8988T (cell line): ENCODE data around the gene HSPA12B.

ENCODE experiments used
- DNase-seq: peaks from one replicate; pipeline ENCODE4 v3.0.0; 2011

Gene HSPA12B

DNA sequence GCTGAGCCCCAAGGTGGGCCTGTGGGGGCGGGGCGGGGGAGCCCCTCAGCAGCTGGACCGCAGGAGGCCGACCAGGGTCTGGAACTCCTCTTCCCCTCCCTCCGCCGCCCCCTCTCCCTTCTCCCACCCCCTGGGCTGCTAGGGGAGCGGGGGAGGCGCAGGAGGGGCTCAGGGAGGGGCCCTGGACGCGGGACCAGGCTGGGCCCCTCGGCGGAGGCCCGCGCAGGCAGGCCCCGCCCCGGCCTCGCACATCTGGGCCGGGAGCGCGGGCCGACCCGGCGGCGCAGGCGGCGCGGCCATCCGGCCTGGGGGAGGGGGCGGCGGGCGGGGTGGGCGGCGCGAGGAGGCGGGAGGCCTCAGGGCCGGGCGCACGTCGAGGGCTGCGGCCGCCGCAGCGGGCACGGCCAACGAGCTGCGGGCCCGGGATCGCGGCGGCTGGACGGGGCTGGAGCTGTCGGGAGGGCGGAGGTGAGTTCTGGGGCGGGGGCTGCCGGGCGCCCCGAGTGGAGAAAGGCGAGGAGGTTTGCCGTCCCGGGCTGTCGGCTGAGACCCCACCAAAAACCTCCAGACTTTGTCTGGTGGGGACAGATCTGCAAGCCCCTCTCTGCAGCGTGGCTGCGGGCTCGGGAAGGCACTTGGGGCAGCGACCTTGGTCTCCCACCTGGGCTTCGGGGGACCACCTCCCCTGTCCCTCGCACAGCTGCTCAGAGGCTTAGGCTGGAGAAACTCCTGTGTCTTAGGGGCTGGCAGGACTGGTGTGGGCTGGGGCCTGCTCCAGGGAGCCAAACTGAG is at the start of gene HSPA12B:
HSPA12B (plus strand) TSS at position 359 of the 792 bp plus-strand sequence. CDS start 5,990 bp downstream, outside the sequence.
- peak; percentile 13 for DNase-seq

DNA sequence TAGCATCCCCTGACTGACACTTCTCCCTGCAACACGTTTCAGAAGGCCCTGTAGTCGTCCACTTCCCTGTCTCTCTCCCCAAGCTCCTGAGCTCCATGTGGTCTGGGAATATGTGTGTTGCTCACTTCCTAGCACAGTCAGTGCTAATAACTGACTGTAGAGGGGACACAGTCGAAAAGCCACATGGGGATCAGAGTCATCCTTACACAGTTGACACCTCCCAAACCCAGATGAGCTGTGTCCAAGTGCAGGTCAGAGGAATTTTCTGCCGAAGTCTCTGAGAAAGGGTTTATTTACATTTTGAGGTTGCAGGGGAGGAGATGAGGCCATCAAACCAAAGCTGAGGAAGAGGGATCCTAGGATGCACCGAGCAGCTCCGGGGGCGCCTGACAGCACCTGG is 47.1 kb upstream of the HSPA12B start:
- DNase-seq, result no peak

DNA sequence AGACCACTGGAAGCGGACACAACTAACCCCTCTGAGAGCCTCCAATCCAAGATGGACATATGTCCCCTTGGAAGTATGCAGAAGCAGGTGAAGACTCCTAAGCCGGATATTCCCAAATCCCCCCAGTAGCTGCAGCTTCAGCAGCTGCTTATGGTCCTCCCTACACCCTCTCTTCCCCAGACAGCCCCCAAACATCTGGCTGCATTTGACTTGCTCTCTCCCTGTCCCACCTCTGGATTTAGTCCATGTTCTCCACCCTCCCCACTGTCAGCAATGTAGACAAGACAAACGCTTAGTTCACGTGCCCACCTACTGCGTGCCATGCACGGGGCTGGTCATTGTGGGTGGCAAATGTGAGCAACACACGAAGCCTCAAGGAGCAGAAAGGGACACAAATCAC is 46.1 kb upstream of the HSPA12B start:
- DNase-seq, result no peak

- DNase-seq, result no peak
Measured at GRCh38 chr20:3686867-3687321, 45.6 kb upstream of the HSPA12B start.

DNA sequence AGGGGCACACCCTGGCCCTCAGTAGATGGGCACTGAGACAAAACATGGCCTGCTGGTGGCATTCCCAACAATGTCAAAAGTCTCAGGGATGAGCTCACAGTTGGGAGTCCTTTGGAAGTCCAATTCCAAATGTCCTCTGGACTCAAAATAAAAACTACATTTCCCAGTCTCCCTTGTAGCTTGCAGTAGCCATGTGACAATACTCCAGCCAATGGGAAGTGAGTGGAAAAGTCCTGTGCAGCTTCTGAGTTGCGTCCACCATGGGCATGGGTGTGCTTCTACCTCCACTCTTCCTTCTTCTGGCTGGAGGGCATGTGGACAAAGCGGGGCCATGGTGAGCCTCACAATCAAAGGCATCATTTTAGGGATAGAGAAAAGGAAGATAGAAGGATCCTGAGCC is 44.8 kb upstream of the HSPA12B start:
- DNase-seq, result peak; percentile 80

DNA sequence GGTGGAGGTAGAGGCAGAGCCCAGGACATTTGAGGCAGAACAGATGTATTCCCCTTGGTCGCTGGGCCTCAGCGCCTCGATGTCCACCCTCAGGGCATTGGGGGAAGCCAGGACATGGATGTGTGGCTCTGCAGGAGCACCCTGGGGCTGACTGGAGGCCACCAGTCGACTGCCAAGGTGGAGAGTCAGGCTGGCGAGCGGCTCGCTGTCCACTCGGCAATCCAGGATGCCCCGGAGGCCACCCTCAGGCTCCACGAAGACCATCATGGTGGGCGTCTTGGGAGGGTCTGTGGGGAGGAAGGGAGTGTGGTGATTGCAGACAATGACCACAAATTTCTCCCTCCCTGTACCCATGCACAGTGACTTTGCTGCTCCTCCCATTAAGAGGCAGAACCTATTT is 42.5 kb upstream of the HSPA12B start:
- DNase-seq, result no peak

DNA sequence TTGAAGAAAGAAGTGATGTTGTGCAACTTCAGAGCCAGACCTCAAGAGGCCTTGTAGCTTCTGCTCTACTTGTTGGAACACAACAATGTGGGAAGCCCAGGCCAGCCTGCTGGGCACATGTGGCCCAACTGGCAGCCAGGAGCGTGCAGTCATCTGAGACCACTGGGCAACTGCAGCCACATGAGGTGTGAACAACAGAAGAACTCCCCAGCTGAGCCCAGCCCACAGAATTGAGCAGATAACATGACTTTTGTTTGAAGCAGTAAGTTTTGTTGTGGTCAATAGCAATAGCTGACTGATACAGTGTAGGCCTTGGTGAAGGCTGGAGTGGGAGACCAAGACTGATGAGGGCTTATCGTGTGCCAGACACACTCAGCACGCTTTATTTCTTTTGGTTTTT is 42.1 kb upstream of the HSPA12B start:
- no peak for DNase-seq

- no peak for DNase-seq
Measured at GRCh38 chr20:3691306-3691705, 41.2 kb upstream of the HSPA12B start.

DNA sequence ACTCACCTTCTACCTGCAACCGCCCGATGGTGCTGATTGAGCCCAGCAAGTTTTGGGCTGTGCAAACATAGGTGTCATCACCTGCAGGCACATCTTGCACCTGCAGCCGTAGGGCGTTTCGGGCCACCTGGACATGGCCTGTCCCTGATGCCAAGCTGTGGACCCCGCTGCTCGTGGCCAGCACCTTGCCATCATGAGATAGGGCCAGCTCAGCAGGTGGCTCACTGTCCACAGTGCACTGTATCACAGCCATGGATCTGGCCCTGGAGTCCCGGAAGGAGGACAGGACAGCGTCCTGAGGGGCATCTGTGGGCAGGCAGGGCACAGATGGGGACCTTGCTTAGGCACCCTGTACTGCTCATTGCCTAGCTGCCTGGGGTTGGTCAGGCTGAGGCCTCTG is 40.6 kb upstream of the HSPA12B start:
- no peak for DNase-seq

- DNase-seq, result no peak
Measured at GRCh38 chr20:3692706-3693294, 39.7 kb upstream of the HSPA12B start.

GRCh38 chr20:3693376-3693775 is 39.1 kb upstream of the HSPA12B start:
- no peak for DNase-seq

GRCh38 chr20:3694864-3695263 is 37.6 kb upstream of the HSPA12B start:
- no peak for DNase-seq

DNA sequence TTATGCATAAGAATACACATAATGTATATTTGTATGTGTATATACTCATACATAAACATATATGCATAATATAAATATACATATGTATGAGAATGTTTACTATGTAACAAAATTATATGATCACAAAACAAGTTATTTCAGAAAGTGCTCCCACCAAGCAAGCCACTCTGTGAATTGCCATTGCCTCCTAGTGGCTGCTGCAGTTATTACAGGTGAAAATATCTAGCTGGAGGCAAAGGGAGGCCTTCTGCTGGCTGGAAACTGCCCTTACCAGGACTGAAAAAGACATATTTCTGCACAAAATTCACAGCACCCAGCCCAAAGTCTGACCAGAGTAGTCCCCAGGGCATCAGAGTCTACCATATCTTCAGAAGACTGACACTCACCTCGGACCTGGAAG is 36.3 kb upstream of the HSPA12B start:
- no peak for DNase-seq

GRCh38 chr20:3696745-3697587 is 35.5 kb upstream of the HSPA12B start:
- no peak for DNase-seq

- no peak for DNase-seq
Measured at GRCh38 chr20:3697588-3698305, 34.7 kb upstream of the HSPA12B start.

DNA sequence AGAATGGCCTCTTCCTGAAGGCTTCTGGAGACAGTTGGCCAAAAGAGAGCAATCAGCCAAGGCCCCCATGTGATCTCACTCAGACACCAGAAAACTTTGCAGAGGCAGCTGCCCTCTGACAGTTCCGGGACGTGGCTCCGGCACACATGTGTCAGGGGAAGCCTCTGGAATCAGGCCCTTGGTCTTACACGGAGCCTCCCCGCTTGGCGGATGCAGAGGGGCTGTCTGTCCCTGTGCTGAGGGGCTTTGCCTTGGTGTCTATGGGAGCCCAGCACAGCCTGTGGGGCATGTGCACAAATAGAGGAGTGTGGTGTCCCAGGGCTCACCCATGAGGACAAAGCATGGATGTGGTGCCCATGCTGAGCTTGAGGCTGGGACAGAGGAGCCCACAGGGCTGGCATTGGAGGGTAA is 33.9 kb upstream of the HSPA12B start:
- DNase-seq, result no peak

DNA sequence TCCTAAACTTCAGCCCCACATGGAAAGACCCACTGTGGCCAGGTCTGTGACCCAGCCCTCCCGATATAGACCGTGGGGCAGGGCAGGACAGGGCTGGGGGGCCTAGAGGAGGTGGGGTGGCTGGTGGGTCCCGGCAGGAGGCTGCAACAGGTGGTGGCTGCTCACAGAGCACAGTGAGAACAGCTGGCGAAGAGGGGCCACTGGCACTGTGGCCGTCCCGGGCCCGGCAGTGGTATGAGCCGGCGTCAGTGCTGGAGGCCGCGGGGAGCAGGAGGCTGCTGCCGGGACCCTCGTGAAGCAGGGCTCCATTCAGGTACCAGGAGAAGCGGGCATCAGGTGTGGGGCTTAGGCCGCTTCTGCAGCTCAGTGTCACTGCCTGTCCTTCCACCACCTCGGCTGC is 33.4 kb upstream of the HSPA12B start:
- DNase-seq, result peak; percentile 6

DNA sequence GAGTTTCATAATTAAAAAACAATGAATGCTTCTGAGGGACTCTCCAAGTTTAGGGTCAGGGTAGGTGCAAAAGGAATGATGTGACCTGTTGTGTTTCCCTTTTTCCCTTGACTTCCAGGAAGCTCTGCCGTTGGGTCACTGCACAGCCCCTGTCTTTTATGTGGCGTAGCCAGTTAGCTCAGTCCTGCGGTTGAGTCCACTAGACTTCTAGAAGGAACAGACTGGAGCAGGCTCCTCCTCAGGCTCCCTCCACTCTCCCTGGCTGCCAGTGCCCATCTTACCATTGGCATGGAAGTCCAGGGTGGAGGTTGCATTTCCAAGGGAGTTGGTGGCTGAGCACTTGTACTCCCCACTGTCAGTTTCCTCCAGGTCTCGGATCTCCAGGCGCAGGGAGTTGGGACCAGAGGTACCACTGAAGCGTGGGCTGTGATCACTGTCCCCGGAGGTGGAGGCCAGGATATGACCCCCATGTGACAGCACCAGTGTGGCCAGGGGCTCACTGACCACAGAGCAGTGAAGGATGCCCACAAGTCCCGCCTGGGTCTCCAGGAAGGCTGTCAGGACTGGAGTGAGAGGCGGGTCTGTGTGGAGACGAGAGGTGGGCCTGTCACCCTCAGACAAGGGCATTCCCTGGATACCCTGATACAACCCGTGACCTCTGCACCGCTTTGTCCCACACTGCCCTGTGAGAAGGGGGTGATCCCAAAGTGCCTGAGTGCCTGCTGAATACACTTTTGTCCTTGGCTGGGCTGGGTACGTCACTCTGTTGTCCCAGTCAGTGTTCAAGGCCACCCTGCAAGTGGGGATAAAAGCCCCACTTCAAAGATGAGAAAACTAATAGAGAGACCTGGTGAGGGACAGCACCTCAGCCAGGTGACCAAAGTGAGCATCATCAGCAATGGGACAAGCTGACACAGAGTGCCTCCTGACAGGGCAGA is 31.2 kb upstream of the HSPA12B start:
- DNase-seq, result peak; percentile 4

- DNase-seq, result peak; percentile 12
Measured at GRCh38 chr20:3702611-3703391, 29.7 kb upstream of the HSPA12B start.

GRCh38 chr20:3704087-3704486 is 28.4 kb upstream of the HSPA12B start:
- peak; percentile 6 for DNase-seq

GRCh38 chr20:3705491-3705969 is 27.0 kb upstream of the HSPA12B start:
- DNase-seq, result peak; percentile 6
